CD14-positive monocyte (primary cell): Measurements from ENCODE around the gene GAGE12H. TPM values are rescaled to one million over a fixed set of nuclear protein-coding genes. Genes with fewer than 3 reads are reported as not detected.
"Not testable (repeated sequence)": the region's sequence is repeated elsewhere in the genome, so short reads cannot be mapped to it uniquely, and the experiment has no call there.

Experiments used
- DNase-seq, 3 donors: peaks; one replicate each; pipeline ENCODE4 v3.0.0-alpha.2; 2011 to 2022
- H2AFZ ChIP-seq: 2 replicates; pipeline ENCODE4 v1.6.0; 2012; ENCODE audit warnings: mild to moderate bottlenecking, low read depth, low read length, inconsistent platforms; ENCODE audit not compliant: insufficient read depth, poor library complexity, severe bottlenecking
- H3K27ac ChIP-seq, 2 donors: 1 replicate in 1 of 2; 2 replicates in 1 of 2; pipeline ENCODE4 v1.5.1; 2012 to 2013; ENCODE audit warnings: low read length in 2 of 2, control low read depth in 1 of 2, inconsistent platforms in 1 of 2, low read depth in 1 of 2, mild to moderate bottlenecking in 1 of 2
- H3K27me3 ChIP-seq, 2 donors: one replicate each; pipeline versions ENCODE4 v1.6.0 to v1.6.1; 2011 to 2013; ENCODE audit warnings: low read length in 2 of 2; ENCODE audit not compliant: control insufficient read depth in 2 of 2, insufficient read depth in 2 of 2
- H3K36me3 ChIP-seq, 2 donors: replicated peaks in 1 of 2; 1 replicate in 1 of 2; 2 replicates in 1 of 2; pipeline versions ENCODE4 v1.5.1 to v1.6.1; 2012 to 2013; ENCODE audit warnings: low read length in 2 of 2, control low read depth in 1 of 2, inconsistent platforms in 1 of 2, mild to moderate bottlenecking in 1 of 2; ENCODE audit not compliant: insufficient read depth in 2 of 2, control insufficient read depth in 1 of 2
- H3K4me1 ChIP-seq, 2 donors: 1 replicate in 1 of 2; 2 replicates in 1 of 2; pipeline versions ENCODE4 v1.5.1 to v1.6.1; 2012 to 2013; ENCODE audit warnings: low read length in 2 of 2, control low read depth in 1 of 2, inconsistent platforms in 1 of 2, mild to moderate bottlenecking in 1 of 2, moderate library complexity in 1 of 2; ENCODE audit not compliant: insufficient read depth in 2 of 2, control insufficient read depth in 1 of 2
- H3K4me2 ChIP-seq: replicated peaks from 2 replicates; pipeline ENCODE3; 2012; ENCODE audit warnings: low read length, moderate library complexity, mild to moderate bottlenecking; ENCODE audit not compliant: poor library complexity, severe bottlenecking; ENCODE audit errors: extremely low read depth
- H3K4me3 ChIP-seq, 3 experiments: fragments of 200-600 bp in 1 of 3; sonication (generic) in 1 of 3; replicated peaks in 1 of 3; 1 replicate in 2 of 3; 2 replicates in 1 of 3; pipeline ENCODE4 v1.5.1; 2011 to 2013; ENCODE audit warnings: low read length in 3 of 3, mild to moderate bottlenecking in 3 of 3, control low read depth in 2 of 3, low read depth in 2 of 3, inconsistent platforms in 1 of 3, moderate library complexity in 1 of 3
- H3K79me2 ChIP-seq: 2 replicates; pipeline ENCODE4 v1.6.0; 2012; ENCODE audit warnings: mild to moderate bottlenecking, control low read depth, inconsistent platforms, low read length, moderate library complexity; ENCODE audit not compliant: insufficient read depth
- H3K9ac ChIP-seq: 2 replicates; pipeline ENCODE4 v1.6.0; 2017; ENCODE audit warnings: low read length, mild to moderate bottlenecking; ENCODE audit not compliant: insufficient read depth, poor library complexity, severe bottlenecking
- H3K9me3 ChIP-seq, 2 donors: replicated peaks in 1 of 2; 1 replicate in 1 of 2; 2 replicates in 1 of 2; pipeline versions ENCODE4 v1.5.1 to v1.6.1; 2012 to 2013; ENCODE audit warnings: low read length in 2 of 2, control low read depth in 1 of 2; ENCODE audit not compliant: control insufficient read depth in 1 of 2, insufficient read depth in 1 of 2
- H4K20me1 ChIP-seq: 2 replicates; pipeline ENCODE4 v1.6.0; 2012; ENCODE audit warnings: mild to moderate bottlenecking, low read length, control low read depth, moderate library complexity; ENCODE audit not compliant: insufficient read depth
- H3K27ac Mint-ChIP-seq, 7 donors: one replicate each; pipeline ENCODE4 v1.8.0; 2020; ENCODE audit warnings: mild to moderate bottlenecking in 7 of 7, mixed read lengths in 7 of 7, moderate library complexity in 6 of 7, inconsistent platforms in 2 of 7
- H3K27me3 Mint-ChIP-seq, 3 donors: one replicate each; pipeline ENCODE4 v1.8.0; 2021 to 2022; ENCODE audit warnings: low read depth in 3 of 3, mild to moderate bottlenecking in 3 of 3, mixed read lengths in 3 of 3, moderate library complexity in 3 of 3, inconsistent platforms in 1 of 3
- H3K36me3 Mint-ChIP-seq, 2 donors: one replicate each; pipeline ENCODE4 v1.8.0; 2020; ENCODE audit warnings: mixed read lengths in 2 of 2, inconsistent platforms in 1 of 2, mild to moderate bottlenecking in 1 of 2
- H3K4me1 Mint-ChIP-seq: one replicate; pipeline ENCODE4 v1.8.0; 2020; ENCODE audit warnings: mild to moderate bottlenecking, mixed read lengths
- H3K4me3 Mint-ChIP-seq, 2 donors: one replicate each; pipeline ENCODE4 v1.8.0; 2020; ENCODE audit warnings: mild to moderate bottlenecking in 2 of 2, mixed read lengths in 2 of 2, moderate library complexity in 1 of 2
- H3K9me3 Mint-ChIP-seq, 7 donors: one replicate each; pipeline ENCODE4 v1.8.0; 2020 to 2022; ENCODE audit warnings: mixed read lengths in 7 of 7, mild to moderate bottlenecking in 6 of 7, moderate library complexity in 6 of 7, inconsistent platforms in 2 of 7
- WGBS: methylation state at CpG from one replicate; pipeline ENCODE4 v1.1.5; 2013; ENCODE audit warnings: missing lambda C conversion rate; ENCODE audit not compliant: insufficient coverage; 5-methylcytosine and 5-hydroxymethylcytosine counted together
- intact Hi-C, 2 donors: fragments of 100-400 bp; cut with micrococcal nuclease; formaldehyde crosslinking; loops; one replicate each; pipeline versions ENCODE4 v1.15.0 to v1.15.1; 2023
- polyA minus RNA-seq: library from RNA; depleted of rRNA, polyadenylated mRNA; stranded (reverse); fragments of >200 nt; gene quantifications from 2 replicates; pipeline ENCODE4 v1.2.3, GENCODE V29; 2012
- polyA plus RNA-seq, 3 donors: library from polyadenylated mRNA; depleted of rRNA in 1 of 3; unstranded in 2 of 3; stranded (reverse) in 1 of 3; fragments of 300-500 nt in 2 of 3; fragments of >200 nt in 1 of 3; fragmentation: Illumina TruSeq in 2 of 3; gene quantifications; 1 replicate in 2 of 3; 2 replicates in 1 of 3; pipeline ENCODE4 v1.2.3, GENCODE V29; 2012 to 2021
- total RNA-seq, 12 experiments: library from RNA in 1 of 12; stranded (reverse) in 1 of 12; fragments of 120-200 nt in 1 of 12; gene quantifications; one replicate each; pipeline ENCODE4 v1.2.4 and lab custom pipeline; 2013 to 2026; ENCODE audit warnings: mixed read lengths in 6 of 12, inconsistent platforms in 1 of 12

GAGE12H gene
- total RNA-seq (2013), result not detected
- polyA plus RNA-seq (not detected), polyA minus RNA-seq (not detected in 2 replicates), total RNA-seq (lab: John Stamatoyannopoulos, UW) (0 reads per million in 11 experiments)

- H3K79me2 ChIP-seq, H3K27ac Mint-ChIP-seq: not testable (repeated sequence)
- WGBS, result no CpG with 5 or more reads among the region's 16 CpGs
Observed at GRCh38 chrX:49579649-49580048, at the start of gene GAGE12H. GAGE12H (plus strand) TSS chrX:49579949; CDS start chrX:49581104, 1,155 bp downstream.

GRCh38 chrX:49531877-49532276, 47.9 kb upstream of the GAGE12H start, which contains the start of gene GAGE12C:
GAGE12C (plus strand) TSS chrX:49532177; CDS start chrX:49533332, 1,155 bp downstream.
- H3K4me3 ChIP-seq, H3K27ac Mint-ChIP-seq, H3K27me3 Mint-ChIP-seq, H3K36me3 ChIP-seq, H3K79me2 ChIP-seq, H3K4me2 ChIP-seq, H3K27ac ChIP-seq, H3K9me3 Mint-ChIP-seq, H3K4me3 Mint-ChIP-seq, H4K20me1 ChIP-seq, H3K9me3 ChIP-seq, intact Hi-C loops, H3K27me3 ChIP-seq, H3K4me1 Mint-ChIP-seq, H3K36me3 Mint-ChIP-seq, DNase-seq, H3K9ac ChIP-seq, H2AFZ ChIP-seq, H3K4me1 ChIP-seq: not testable (repeated sequence)
- no CpG with 5 or more reads among the region's 16 CpGs for WGBS

More at GRCh38 chrX:49579649-49580048, at the start of gene GAGE12H:
- H3K4me3 ChIP-seq, H3K27me3 ChIP-seq, H3K27ac ChIP-seq, H3K36me3 Mint-ChIP-seq, H3K9ac ChIP-seq, H3K4me3 Mint-ChIP-seq, intact Hi-C loops, H3K9me3 Mint-ChIP-seq, H3K36me3 ChIP-seq, H2AFZ ChIP-seq, H3K4me1 ChIP-seq, H3K4me2 ChIP-seq, H3K27me3 Mint-ChIP-seq, DNase-seq, H4K20me1 ChIP-seq, H3K4me1 Mint-ChIP-seq, H3K9me3 ChIP-seq: not testable (repeated sequence)

- H3K27me3 Mint-ChIP-seq, H3K27me3 ChIP-seq, intact Hi-C loops, H4K20me1 ChIP-seq, H3K4me3 Mint-ChIP-seq, H3K4me2 ChIP-seq, H3K4me3 ChIP-seq, DNase-seq, H3K36me3 ChIP-seq, H3K27ac ChIP-seq, H3K9me3 ChIP-seq, H3K4me1 ChIP-seq, H3K4me1 Mint-ChIP-seq, H3K9me3 Mint-ChIP-seq, H3K27ac Mint-ChIP-seq, H3K36me3 Mint-ChIP-seq, H3K9ac ChIP-seq, H3K79me2 ChIP-seq, H2AFZ ChIP-seq: not testable (repeated sequence)
- no CpG with 5 or more reads among the region's 16 CpGs for WGBS
Observed at GRCh38 chrX:49541433-49541832, 38.3 kb upstream of the GAGE12H start, which contains the start of gene GAGE12D. GAGE12D (plus strand) TSS chrX:49541733; CDS start chrX:49542888, 1,155 bp downstream.

GRCh38 chrX:49550989-49551388, 28.8 kb upstream of the GAGE12H start, which contains the start of gene GAGE12E:
GAGE12E (plus strand) TSS chrX:49551289; CDS start chrX:49552444, 1,155 bp downstream.
- H3K4me2 ChIP-seq, H3K4me3 Mint-ChIP-seq, H3K27me3 Mint-ChIP-seq, H3K9me3 ChIP-seq, H3K36me3 Mint-ChIP-seq, DNase-seq, H3K27ac ChIP-seq, H3K4me3 ChIP-seq, H3K4me1 ChIP-seq, H3K27ac Mint-ChIP-seq, H2AFZ ChIP-seq, H4K20me1 ChIP-seq, H3K27me3 ChIP-seq, H3K79me2 ChIP-seq, H3K4me1 Mint-ChIP-seq, H3K9me3 Mint-ChIP-seq, H3K36me3 ChIP-seq, H3K9ac ChIP-seq, intact Hi-C loops: not testable (repeated sequence)
- WGBS, result no CpG with 5 or more reads among the region's 16 CpGs
